HG03439 (cell line): Measurements from ENCODE around the gene KIF27.
"Not testable (repeated sequence)": the region's sequence is repeated elsewhere in the genome, so short reads cannot be mapped to it uniquely, and the experiment has no call there.

Experiments
- ATAC-seq: cut with Tn5 transposase; IDR thresholded peaks from one replicate; pipeline ENCODE4 v1.9.1; 2021; ENCODE audit warnings: mild to moderate bottlenecking, moderate library complexity; ENCODE audit not compliant: unreplicated experiment

KIF27 gene, protein sequence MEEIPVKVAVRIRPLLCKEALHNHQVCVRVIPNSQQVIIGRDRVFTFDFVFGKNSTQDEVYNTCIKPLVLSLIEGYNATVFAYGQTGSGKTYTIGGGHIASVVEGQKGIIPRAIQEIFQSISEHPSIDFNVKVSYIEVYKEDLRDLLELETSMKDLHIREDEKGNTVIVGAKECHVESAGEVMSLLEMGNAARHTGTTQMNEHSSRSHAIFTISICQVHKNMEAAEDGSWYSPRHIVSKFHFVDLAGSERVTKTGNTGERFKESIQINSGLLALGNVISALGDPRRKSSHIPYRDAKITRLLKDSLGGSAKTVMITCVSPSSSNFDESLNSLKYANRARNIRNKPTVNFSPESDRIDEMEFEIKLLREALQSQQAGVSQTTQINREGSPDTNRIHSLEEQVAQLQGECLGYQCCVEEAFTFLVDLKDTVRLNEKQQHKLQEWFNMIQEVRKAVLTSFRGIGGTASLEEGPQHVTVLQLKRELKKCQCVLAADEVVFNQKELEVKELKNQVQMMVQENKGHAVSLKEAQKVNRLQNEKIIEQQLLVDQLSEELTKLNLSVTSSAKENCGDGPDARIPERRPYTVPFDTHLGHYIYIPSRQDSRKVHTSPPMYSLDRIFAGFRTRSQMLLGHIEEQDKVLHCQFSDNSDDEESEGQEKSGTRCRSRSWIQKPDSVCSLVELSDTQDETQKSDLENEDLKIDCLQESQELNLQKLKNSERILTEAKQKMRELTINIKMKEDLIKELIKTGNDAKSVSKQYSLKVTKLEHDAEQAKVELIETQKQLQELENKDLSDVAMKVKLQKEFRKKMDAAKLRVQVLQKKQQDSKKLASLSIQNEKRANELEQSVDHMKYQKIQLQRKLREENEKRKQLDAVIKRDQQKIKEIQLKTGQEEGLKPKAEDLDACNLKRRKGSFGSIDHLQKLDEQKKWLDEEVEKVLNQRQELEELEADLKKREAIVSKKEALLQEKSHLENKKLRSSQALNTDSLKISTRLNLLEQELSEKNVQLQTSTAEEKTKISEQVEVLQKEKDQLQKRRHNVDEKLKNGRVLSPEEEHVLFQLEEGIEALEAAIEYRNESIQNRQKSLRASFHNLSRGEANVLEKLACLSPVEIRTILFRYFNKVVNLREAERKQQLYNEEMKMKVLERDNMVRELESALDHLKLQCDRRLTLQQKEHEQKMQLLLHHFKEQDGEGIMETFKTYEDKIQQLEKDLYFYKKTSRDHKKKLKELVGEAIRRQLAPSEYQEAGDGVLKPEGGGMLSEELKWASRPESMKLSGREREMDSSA (N-terminal part only)

DNA sequence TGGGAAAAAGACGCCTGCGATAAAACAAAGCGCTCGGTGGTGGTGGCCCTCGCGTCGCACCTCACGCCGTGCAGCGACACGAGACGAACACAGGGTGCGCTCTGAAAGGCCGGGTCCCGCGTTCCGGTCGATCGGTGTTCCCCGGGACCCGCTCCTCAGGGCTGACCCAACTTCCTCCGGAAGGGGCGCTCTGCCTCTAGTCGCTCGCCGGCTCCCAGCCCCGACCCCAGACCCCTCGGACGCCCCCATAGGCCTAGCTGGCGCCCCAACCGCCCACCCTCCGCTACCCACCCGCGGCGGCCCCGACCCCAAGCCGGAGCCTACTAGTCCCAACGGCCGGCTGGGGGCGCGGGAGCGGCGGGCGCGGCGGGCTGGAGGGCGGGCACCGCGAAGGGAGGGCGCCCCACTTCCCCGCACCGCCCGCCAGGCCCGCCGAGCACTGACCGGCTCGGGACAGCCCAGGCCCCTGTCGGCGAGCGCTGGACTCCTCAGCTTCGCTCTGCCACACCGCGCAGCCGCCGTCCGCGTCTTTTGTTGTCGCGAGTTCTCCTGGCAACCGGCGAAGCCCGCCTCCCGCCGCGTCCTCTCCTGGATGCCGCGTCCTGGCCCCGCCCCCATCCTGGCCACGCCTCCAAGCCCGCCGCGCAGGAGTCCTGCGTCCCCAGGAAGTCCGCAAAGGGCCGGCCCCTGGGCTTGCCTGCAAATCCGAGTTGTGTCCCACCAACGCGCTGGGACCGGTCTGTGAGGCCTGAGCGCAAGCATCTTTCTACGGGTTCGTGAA is at the start of gene KIF27:
TSS of gene KIF27 (minus strand) at position 506 of the 781 bp plus-strand sequence. CDS start 5,841 bp downstream, outside the sequence.
- peak; percentile 91 for ATAC-seq

DNA sequence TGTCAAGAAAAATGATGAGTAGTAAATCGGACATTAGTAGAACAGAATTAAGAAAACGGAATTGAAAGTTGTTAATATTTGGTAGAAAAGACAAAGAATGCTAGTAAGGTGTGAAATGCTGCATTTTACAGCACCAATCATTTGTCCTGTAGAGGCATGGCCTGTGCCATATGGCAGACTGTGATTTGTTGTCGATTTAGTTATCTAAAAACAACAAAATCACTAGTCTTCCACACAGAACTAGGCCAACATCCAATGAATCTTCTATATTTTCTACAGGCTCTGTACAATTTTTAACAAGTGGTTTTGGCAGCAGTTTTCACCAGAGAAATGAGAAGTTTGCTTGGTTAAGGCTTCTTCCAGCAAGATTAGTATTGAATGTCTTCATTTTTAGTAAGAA is 48.4 kb upstream of the KIF27 start:
- no peak for ATAC-seq

- no peak for ATAC-seq
Measured at GRCh38 chr9:83967073-83967472, 45.8 kb upstream of the KIF27 start.

GRCh38 chr9:83966209-83966582 is 45.0 kb upstream of the KIF27 start:
- ATAC-seq, result no peak

DNA sequence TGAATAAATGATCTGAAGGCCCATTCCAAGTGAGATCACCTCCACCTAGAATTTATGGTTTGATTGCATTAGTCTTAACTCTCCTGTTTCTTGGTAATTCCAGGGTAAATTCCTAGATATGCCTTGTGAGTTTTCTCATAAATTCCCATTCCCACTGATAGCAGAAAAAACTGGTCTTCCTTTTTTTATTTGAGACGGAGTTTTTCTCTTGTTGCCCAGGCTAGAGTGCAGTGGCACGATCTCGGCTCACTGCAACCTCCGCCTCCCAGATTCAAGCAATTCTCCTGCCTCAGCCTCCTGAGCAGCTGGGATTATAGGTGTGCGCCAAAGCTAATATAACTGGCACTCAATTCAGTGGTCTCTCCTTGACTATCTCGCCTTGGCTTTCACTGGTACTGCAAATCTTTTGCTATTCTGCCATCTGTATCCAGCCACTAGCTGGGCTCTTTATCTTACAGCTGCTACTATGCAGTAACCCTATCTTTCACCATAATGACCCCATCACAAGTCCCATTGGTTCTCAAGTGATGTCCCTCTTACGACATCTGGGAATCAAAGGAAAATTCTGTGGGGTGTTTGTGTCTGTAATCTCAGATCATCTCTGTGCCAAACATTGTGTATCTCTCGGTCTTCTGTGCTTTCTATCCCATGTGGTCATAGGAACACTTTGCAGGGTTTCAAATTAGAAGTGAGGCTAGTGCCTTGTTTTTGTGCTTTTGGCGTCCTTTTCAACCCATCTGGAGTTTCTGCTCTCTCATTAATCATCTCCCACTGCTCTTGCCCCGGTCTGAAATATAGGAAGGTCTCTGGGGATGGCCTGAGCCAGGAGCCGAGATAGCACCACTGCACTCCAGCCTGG is 44.3 kb upstream of the KIF27 start:
- no peak for ATAC-seq

- ATAC-seq, result no peak
Measured at GRCh38 chr9:83964973-83965349, 43.7 kb upstream of the KIF27 start.

DNA sequence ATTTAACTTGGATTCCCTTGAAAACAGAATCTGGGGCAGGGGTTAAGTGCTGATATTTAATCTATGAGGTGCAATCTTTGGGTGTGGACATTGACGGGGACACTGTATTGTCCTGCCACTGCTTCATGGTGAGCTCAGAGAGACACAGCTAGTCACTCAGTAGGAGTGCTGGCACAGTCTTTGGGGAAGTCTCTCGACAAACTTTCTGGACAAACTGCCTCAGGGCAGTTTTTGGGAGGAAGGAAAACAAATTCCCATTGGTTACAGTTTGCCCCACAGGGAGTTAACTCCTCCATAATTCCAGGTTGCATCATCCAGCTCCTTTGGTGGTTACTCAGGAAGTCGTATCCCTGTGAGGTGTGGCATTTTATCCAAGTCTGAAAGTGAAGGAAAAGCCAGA is 40.9 kb upstream of the KIF27 start:
- ATAC-seq, result no peak

GRCh38 chr9:83960991-83961390 is 39.8 kb upstream of the KIF27 start:
- no peak for ATAC-seq

DNA sequence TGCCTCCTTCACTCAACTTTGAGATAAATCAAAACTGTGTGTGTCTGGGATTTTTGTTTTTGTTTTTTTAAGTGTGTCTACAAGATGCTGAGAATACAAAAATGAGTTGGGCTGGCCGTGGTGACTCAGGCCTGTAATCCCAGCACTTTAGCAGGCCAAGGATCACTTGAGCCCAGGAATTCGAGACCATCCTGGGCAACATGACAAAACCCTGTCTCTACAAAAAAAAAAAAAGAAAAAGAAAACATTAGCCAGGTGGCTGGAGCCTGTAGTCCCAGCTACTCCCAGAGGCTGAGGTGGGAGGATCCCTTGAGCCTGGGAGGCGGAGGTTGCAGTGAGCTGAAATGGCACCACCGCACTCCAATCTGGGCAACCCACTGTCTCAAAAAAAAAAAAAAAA is 37.8 kb upstream of the KIF27 start:
- ATAC-seq, result no peak

GRCh38 chr9:83957248-83957513 is 35.9 kb upstream of the KIF27 start:
- no peak for ATAC-seq

- peak; percentile 82 for ATAC-seq
Measured at GRCh38 chr9:83956436-83957247, 35.4 kb upstream of the KIF27 start.

- ATAC-seq, result peak; percentile 54
Measured at GRCh38 chr9:83956086-83956435, 34.8 kb upstream of the KIF27 start.

- not testable (repeated sequence) for ATAC-seq
Measured at GRCh38 chr9:83948096-83948495, 26.9 kb upstream of the KIF27 start.

GRCh38 chr9:83940590-83941303 is 19.5 kb upstream of the KIF27 start:
- ATAC-seq, result no peak

- peak; percentile 65 for ATAC-seq
Measured at GRCh38 chr9:83937861-83938455, 16.7 kb upstream of the KIF27 start.

- no peak for ATAC-seq
Measured at GRCh38 chr9:83936523-83936922, 15.3 kb upstream of the KIF27 start.

DNA sequence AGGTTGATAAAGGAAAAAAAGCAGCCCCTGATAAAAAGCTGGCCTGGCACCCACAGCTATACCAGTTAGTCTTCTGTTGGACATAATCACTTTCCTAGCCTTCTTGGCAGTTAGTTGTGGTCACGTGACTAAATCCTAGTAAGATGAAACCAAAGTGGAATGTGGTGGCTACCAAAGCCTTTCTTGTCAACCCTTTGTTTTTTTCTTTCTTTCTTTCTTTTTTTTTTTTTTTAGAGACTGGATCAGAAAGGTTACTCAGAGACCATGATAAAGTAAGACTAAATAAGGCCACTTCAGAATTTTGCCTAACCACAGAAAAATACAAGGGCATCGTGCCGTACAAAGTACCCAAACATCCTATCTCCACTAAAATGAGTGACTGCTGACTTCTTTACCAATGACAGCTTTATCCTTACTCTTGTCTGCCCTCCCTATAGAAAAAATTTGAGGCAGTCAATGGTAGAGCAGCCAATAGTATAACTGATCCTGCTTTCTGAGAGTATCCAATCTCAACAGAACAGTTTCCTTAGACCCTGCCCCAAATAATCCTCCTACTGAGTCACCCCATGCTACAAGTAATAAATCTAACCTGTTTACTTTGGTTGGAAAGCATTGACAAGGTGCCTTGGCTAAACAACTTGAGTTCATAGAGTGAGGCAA is 14.2 kb upstream of the KIF27 start:
- no peak for ATAC-seq
